Activated CD8-positive, alpha-beta memory T cell treated with anti-CD3 and anti-CD28 coated beads for 4 hours (primary cell): ENCODE measurements around the gene PDXP.
"Not testable (repeated sequence)": the region's sequence is repeated elsewhere in the genome, so short reads cannot be mapped to it uniquely, and the experiment has no call there.

Experiments used
- DNase-seq, 2 donors: peaks; one replicate each; pipeline ENCODE4 v3.0.0-alpha.2; 2020; ENCODE audit warnings: low read depth in 2 of 2

The PDXP gene

DNA sequence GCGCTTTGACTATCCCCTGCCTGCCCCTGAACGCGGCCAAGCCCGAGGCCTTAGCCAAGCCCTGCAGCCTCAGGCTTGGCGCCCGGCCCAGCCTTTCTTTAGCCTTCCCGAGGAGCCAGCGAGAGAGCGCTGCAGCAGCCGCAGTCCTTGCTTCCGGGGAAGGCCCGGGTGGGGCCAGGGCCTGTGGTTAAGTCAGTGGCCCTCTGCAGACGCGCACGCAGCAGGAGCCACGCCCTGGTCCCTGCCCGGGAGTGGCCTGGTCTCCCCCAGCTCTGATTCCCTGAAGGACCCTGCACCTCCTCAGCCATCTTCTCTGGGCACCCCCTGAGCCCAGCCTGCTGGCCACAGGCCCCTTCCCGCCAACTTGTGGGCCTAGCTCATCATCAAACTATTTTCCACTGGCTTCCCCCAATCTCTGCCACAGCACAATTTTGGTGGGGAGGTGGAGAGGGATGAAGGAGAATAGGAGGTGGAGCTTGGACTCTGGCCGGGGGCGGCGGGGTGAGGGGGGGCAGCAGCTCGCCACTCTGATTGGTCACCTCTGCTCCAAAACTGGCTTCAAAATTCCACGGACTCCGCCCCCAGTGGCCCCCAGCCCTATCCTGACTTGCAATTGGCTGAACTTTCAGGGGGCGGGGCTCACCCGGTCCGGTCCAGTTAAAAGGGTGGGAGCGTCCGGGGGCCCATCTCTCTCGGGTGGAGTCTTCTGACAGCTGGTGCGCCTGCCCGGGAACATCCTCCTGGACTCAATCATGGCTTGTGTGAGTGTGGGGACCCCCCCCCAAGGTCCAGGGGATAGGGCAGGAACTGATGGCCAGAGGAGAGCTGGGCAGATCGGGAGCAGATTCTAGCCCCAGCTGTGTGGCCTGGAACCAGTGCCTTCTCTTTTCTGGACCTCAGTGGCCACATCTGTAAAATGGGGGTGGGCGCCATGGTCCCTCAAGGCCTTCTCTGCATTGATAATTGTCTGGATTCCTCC lies 16.7 kb downstream of the PDXP start, which contains the start of gene LGALS1:
TSS of gene LGALS1 (plus strand) at position 686 of the 979 bp plus-strand sequence. CDS start at position 753, 67 bp downstream.
- peak in 1 of 2 donors; percentile 39 for DNase-seq

DNA sequence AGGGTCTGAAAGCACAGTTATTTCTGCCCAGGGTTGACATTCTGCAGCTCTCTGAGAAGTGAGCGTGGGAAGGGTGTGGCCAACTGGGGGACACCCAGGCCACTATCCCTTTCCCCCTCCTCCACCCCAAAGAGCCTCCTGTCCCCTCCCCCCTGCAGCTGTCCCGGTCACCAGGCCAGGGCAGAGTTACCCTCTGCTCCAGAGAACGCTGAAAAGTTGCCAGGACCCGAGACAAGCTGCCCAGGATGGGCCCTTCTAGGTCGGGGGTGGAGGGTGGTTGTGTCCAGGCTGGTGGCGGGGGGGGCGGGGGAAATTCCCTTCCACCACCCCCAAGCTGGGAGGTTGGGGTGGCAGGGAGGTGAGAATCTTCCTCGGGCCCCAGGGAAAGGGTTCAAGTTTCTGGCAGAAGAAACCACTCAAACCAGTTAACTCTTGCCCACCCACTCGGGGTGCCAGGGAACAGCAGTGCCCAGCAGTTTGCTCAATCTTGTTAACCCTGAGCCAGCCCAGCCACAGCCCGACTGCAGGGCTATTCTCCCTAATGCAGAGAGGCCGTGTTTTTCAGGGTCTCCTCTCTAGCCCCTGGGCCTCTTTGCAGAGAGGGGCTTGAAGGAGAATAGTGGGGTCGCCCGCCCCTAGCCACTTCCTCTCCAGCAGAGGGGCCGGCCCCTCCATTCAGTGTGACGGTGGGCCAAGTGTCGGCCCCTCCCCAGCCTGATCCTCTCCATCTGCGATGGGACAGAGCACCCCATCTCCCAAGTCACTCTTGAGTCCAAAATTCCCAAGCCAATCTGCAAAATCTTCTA lies 17.6 kb downstream of the PDXP start:
- no peak for DNase-seq

DNA sequence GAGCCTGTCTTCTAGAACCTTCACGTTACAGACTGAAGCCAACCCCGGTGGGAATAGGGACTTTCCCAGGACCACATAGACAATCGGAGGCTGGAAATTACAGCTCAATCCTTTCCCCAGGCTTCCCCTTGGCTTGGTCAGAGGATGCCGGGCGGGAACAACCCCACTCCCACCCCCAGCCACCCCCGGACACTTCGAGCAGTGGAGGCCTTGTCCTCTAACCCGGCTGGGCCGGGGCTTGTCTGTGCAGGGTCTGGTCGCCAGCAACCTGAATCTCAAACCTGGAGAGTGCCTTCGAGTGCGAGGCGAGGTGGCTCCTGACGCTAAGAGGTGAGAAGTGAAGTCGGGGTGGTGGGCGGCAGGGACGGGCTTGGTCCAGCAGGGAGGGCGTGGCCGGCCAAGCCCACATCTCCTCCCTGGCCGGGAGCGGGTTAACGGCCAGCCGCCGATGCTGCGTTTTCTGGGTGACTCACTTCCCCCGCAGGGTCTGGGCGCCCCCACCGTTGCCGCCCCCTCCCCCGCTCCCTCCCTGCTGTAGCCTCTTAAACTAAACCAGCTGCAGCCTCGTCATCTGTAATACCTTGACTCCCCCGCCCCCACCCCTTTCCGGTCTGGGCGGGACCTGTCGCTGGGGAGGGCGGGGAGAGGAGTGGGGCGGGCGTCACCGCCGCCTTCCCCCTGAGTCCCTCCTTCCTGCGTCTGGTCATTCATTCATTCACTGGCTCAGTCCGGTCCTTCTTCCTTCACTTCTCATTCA lies 18.4 kb downstream of the PDXP start:
- DNase-seq, result peak; percentile 89 to 94

DNA sequence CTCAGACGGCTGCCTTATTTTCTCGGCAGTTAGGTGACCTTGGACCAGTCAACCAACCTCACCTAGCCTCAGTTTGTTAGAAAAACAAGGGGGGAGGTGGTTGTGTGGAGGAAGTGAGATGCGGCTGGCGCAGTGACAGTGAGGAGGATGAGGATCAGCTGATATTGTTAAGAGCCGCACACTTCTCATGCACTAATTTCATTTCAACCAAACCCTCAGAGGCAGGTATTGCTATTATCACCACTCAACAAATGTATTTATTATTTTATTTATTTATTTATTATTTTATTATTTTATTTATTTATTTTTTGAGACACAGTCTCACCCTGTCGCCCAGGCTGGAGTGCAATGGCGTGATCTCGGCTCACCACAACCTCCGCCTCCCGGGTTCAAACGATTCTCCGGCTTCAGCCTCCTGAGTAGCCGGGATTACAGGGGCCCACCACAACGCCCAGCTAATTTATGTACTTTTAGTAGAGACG lies 19.0 kb downstream of the PDXP start:
- DNase-seq, result no peak

DNA sequence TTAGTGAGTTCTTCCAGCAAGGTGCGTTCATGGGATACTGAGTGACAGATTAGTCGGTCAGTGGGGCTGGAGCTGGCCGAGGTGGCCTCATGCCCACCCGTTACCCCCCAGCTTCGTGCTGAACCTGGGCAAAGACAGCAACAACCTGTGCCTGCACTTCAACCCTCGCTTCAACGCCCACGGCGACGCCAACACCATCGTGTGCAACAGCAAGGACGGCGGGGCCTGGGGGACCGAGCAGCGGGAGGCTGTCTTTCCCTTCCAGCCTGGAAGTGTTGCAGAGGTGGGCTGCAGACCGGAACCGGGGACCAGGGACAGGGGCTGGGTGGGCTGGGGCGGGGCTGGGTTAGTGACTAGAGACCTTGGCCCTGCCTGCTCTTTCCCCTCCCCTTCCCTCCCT lies 19.8 kb downstream of the PDXP start:
- no peak for DNase-seq

DNA sequence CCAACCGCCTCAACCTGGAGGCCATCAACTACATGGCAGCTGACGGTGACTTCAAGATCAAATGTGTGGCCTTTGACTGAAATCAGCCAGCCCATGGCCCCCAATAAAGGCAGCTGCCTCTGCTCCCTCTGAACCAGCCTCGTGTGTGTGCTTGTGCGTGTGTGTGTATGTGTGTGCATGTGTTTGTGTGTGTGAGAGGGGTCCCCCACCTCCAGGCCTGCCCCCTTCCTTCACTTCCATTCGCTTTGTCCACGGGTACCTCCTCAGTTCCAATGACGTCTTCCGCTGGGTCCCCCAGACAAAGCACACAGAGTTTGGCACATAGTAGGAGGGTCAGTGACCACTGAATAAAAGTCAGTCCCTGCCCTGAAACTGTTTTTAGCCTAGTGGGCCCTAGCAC lies 21.1 kb downstream of the PDXP start:
- DNase-seq, result no peak

DNA sequence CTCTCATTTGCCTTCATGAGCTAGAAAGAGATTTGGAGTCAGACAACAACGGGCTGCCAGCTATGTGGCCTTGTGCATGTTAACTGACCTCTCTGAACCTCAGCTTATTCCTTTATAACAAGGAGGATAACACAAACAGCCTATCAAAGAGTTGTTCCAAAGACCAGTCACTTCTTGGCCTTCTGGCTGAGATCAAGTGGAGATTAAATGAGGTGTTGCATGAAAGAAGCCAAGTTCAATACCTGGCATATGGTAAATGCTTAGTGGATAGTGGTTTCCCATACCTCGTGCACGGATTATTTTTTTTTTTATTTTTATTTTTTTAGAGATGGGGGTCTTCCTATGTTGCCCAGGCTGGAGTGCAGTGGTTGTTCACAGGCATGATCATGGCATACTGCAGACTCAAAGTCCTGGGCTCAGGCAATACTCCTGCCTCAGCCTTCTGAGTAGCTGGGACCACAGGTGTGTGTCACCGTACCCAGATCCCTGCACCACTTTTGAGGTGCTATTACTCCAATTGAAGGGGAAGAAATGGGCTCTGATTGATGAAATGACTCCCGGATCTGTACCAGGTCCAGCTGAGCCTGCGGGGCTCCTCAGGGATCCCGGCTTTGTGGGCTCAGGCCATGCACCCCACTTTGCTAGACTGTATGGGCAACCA lies 21.8 kb downstream of the PDXP start:
- DNase-seq, result no peak

DNA sequence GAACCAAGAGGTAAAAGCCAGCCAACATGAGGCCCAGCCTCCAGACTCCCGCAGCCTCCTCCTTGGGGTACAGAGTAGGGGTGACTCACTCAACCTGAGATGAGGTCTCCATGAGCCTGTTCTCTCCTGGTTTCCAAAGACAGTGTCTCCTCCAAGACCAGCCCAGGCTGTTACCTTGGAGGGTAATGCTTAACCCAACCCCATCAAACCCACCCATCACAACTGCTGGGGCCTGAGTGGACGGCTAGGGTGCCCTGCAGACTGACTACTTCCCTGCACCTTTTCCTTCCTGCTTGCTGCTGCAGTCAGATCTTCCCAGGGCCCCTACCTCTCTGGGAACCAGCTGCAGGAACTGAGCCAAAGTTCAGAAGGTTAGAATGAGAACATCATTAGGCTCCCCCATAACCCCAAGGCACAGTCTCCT lies 22.5 kb downstream of the PDXP start:
- DNase-seq, result no peak

DNA sequence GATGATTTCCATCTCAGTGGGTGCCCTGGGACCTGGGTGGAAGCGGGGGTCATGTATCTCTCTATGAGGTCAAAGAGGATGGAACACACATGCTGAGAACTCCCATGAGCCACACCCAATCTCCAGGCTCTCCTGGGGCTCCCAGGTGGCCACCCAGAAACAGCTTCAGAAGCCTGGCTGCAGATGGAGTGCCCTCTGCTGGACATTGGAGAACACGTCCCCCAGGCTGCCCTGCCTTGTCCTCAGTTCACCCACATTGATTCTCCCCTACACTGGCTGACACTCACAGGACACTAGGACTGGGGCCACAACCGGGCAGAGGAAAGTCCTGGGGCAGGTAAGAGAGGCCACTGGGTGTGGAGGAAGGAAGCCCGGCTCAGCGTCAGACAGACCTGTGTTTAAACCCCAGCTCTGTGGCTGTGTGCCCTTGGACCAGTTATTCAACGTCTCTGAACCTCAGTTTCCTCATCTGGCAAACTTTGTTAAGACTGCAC lies 23.1 kb downstream of the PDXP start:
- peak in 1 of 2 donors; percentile 57 for DNase-seq

DNA sequence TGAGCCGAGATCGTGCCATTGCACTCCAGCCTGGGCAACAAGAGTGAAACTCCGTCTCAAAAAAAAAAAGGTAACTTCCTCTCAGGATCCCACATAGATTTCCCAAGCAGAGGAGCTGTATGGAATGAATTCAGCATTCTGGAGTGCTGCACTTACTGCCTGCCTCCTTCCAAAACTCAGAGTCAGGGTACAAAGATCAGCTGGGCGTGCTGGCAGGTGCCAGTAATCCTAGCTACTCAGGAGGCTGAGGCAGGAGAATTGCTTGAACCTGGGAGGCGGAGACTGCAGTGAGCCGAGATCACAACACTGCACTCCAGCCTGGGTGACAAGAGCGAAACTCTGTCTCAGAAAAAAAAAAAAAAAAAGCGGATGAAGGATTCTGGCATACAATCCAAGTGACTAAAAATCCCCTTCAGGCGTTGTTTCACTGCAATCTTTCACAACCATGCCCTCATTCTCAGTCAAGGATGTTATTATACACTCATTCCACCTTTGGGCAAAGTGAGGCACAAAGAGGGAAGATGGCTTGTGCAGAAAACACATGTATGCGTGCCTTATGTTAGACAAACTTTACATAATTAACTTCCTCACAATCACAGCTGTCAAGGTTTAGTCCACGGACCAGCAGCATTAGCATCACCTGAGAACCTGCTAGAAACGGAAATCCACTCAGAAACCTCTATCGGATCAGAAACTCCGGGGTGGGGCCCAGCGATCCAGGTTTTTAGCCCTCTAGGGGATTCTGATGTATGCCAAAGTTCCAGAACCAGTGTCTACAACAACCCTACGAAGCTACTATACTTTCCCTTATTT lies 26.5 kb downstream of the PDXP start:
- DNase-seq, result no peak

DNA sequence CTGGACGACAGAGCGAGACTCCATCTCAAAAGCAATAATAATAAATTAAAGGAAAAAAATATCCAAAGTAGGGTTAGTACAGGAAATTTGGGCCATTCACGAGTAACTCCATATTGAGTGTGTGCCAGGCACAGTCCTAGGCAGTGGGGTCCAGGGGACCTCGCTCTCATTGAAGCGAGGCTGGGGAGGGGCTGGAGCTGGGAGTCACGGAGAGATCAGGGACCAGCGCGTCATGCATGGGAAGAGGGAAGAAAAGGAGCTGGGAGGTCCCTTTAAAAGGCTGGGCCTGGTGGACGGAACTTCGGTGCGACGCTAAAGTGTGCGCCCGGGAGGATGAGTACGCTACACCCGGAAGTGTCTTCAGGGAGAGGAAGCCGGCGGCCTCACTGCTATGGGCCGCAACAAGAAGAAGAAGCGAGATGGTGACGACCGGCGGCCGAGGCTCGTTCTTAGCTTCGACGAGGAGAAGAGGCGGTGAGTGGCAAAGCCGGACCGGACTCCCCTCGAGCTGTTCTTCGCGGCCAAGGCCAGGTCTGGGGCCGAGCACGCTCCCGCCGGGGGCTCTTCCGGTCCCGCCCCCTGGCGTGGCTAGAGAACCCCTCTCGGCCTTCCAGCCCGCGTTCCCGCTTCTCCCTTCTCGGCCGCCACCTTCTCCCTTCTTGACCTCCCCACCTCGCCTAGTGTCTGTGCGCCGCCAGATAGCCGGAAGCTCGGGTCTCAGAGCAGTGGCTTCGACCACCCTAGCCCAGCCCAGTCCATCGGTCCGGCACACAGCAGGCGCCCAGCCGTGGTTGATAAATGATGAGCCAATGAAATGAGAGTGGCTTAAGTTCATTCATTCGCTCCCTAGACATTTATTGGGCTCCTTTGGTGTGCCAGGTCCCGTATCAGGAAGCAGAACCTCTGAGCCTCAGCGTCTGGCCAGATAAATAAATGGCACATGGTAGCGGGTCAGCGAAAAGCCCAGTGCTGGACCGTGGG lies 27.8 kb downstream of the PDXP start, which contains the start of gene NOL12:
TSS of gene NOL12 (plus strand) at position 342 of the 981 bp plus-strand sequence. CDS start at position 392, 50 bp downstream.
- DNase-seq, result peak; percentile 54 to 59

DNA sequence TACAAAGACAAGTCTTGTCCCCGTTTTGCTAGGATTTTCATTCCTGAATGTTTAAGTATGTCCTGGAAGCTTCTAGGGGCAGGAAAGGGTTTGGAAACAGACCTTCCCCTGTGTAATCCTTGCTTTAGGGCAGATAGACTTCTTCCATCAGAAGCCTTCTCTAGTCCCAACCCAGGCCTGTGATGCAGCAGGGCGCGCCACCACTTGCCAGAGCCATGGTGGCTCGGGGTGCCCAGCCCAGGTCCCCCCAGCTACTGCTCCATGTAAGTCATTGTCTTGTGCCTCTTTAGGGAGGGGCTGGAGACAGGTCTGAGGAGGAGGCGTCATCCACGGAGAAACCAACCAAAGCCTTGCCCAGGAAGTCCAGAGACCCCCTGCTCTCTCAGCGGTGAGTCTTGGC lies 31.9 kb downstream of the PDXP start:
- DNase-seq, result no peak

DNA sequence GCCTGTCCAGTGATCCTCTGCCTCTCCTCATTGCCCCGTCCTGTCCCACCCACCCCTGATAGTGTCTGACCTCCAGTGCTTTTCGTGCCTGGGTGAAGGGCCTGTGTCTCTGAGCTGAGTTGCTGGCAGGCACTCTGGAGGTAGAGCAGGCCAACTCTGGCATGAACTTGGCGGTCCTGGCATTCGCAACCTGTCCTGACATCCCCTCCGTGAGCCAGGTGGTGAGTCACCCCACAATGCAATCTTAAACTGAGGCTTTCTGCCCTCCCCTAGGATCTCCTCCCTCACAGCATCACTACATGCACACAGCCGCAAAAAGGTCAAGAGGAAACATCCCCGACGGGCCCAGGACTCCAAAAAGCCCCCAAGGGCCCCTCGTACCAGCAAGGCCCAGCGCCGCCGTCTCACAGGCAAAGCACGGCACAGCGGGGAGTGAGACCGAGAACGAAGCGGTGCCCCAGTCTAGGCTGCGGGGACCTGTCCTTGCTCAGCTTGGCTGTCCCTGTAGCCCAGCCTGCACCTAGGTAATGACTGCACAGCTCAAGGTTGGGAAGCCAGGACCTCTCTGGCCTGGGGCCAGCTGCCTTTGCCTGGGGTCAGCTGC lies 32.5 kb downstream of the PDXP start:
- no peak for DNase-seq

DNA sequence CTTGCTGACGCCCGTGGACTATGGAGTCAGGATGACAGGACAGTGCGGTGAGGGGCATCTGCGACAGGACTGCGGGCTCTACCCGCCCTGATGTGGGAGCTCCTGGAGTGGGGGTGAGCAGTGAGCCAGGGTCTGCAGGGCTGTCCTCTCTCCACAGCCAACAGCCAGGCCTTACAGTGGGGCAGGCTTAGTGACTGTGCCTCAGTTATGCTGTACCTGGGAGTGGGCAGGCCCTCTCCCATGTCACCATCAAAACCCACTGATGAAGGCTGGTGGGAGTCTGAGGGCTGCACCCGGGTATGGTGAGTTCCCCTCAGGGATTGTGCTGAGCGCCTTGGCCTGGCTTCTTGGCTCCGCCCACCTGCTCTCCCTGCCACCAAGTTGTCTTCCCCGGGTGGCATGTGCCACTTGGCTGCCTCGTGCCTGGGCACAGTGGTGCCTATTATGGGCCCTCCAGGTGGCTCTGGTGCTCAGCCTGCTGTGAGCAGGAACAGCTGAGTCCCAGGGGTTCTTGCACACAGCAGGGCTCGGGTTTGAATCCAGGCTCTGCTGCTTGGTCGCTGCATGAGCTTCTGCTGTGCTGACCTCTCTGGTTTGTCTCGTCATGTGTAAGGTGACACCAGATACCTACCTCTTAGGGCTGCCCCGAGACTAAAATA lies 34.2 kb downstream of the PDXP start:
- DNase-seq, result no peak

DNA sequence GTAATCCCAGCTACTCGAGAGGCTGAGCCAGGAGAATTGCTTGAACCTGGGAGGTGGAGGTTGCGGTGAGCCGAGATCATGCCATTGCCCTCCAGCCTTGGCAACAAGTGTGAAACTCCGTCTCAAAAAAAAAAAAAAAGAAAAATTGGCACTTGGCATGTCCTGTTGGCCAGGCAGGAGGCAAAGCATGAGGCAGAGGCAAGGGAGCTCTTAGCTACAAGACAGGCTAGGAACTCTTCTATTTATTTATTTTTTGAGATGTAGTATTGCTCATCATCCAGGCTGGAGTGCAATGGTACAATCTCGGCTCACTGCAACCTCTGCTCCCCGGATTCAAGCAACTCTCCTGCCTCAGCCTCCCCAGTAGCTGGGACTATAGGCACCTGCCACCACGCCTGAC lies 35.6 kb downstream of the PDXP start:
- DNase-seq, result not testable (repeated sequence)

DNA sequence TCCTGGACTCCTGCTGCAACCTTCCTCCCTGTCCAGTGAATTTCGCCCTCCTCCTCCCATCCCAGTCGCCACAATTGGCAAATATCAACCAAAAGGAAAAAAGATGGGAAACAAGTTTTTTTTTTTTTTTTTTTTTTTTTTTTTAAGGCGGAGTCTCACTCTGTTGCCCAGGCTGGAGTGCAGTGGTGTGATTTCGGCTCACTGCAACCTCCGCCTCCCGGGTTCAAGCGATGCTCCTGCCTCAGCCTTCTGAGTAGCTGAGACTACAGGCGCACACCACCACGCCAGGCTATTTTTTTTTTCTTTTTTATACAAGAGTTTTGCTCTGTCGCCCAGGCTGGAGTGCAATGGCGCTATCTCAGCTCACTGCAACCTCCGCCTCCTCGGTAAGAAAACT lies 37.7 kb downstream of the PDXP start:
- not testable (repeated sequence) for DNase-seq

DNA sequence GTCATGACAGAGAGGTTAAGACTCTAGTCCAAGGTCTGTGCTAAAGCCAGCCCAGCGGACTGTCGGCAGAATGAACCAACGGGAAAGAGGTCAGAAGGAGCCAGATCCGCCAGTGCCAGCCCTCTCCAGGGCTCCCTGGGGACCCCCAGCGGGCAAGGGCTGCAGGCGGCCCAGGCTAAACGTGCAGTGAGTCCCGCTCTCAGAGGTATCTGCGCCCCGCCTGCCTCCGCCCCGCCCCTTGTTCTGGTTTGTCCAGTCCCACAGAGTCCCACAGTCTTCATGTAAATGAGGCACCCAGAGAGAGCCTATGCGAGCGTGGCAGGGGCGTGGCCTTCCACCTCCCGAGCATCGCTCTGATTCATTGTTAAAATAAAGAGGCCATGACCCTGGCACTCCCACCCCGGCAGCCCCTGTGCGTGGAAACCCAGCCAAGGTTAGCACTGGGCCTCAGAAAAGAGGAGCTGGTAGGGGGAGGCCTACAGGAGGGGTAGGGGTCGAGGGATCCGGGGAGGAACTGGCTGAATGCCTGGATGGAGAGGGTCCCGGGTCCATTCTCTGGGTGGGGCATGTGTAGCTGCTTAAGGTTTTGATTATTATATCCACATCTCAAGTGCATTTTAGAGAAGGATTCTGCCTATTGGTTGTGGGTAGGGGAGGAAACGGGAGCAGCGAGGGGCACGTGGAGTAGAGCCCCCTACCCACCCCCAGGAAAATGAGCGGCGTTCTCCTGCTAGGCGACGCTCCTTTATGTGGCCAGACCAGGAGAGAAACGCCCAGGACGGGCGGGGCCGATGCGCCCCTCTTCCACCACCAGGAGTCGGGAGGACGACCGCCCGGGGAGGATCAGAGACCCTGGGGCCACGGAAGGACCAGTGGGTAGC lies 38.4 kb downstream of the PDXP start, which contains the start of gene TRIOBP:
TSS of gene TRIOBP (plus strand) at position 392 of the 881 bp plus-strand sequence. CDS start 4,318 bp downstream, outside the sequence.
- DNase-seq, result peak; percentile 64 to 68
